Uterus (tissue), 2 donors: ENCODE data around the gene CCNE1.

ENCODE experiments used
- POLR2A ChIP-seq, 2 donors: fragments of 450-650 bp; IDR thresholded peaks; one replicate each; pipeline ENCODE4 v1.6.1; 2016; ENCODE audit warnings: antibody characterized with exemption in 2 of 2, mild to moderate bottlenecking in 1 of 2, moderate library complexity in 1 of 2
- TF ChIP-seq, protein P1 (sequence below), 4 experiments: fragments of 200-600 bp in 2 of 4; fragments of 450-650 bp in 2 of 4; sonication (generic) in 2 of 4; IDR thresholded peaks; one replicate each; pipeline ENCODE4 v1.5.1; 2016 to 2019; ENCODE audit warnings: antibody characterized with exemption in 4 of 4, mild to moderate bottlenecking in 2 of 4, moderate library complexity in 1 of 4

DNA sequence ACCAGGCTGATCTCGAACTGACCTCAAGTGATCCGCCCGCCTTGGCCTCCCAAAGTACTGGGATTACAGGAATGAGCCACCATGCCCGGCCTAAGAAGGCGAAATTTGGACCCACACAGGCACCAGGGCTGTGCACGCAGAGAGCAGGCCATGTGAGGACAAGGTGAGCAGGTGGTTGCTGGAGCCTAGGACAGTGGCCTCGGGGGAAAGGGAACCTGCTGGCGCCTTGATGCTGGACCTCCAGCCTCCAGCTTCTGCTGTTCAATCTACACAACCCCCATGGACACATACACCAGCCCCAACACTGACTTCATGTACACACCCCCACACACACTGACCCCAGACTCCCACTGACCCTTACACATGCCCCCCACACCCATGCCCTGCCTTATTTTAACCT, 41.8 kb upstream of the CCNE1 start:
- TF ChIP-seq POLR2A (IDR thresholded peaks at IDR 0.05) = no peak
- TF ChIP-seq, protein P1, sequence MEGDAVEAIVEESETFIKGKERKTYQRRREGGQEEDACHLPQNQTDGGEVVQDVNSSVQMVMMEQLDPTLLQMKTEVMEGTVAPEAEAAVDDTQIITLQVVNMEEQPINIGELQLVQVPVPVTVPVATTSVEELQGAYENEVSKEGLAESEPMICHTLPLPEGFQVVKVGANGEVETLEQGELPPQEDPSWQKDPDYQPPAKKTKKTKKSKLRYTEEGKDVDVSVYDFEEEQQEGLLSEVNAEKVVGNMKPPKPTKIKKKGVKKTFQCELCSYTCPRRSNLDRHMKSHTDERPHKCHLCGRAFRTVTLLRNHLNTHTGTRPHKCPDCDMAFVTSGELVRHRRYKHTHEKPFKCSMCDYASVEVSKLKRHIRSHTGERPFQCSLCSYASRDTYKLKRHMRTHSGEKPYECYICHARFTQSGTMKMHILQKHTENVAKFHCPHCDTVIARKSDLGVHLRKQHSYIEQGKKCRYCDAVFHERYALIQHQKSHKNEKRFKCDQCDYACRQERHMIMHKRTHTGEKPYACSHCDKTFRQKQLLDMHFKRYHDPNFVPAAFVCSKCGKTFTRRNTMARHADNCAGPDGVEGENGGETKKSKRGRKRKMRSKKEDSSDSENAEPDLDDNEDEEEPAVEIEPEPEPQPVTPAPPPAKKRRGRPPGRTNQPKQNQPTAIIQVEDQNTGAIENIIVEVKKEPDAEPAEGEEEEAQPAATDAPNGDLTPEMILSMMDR (IDR thresholded peaks at IDR 0.05) = no peak
